ENCODE results near the gene SLC47A2.

The SLC47A2 gene

DNA sequence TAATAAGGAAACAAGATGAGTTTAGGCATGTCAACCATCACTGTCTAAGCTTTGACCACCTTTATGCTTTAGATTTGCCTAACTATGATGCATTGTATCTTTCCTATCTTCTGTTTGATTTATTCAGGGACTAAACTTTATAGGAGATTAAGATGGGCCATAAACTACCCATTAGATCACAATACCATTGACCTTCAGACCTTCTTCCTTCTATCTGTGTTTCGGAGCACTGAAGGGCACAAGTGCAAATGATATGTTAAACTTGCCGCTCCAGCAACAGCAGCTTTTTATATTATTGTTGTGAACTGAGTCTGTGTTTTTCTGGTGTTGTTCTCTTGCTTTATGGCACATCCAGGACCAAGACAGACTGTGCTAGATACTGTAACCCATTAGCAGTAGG lies 84.5 kb downstream of the SLC47A2 start:
- no peak for DNase-seq

DNA sequence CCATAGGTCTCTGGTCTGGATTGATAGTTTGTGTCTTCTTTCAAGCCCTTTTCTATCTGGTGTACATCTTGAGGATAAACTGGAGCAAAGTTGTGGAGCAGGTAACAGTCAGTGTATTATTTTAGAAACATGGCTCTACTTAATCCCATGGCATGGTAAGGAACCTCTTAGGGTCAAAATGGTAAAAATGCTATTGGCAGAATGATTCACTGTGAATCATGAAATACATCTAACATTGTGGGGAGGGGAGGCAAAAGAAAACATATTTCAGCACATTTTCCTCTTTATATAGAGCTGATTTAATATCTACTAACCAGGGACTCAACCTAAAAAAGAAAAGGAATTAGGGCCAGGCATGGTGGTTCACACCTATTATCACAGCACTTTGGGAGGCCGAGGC lies 85.7 kb downstream of the SLC47A2 start:
- DNase-seq = no peak

DNA sequence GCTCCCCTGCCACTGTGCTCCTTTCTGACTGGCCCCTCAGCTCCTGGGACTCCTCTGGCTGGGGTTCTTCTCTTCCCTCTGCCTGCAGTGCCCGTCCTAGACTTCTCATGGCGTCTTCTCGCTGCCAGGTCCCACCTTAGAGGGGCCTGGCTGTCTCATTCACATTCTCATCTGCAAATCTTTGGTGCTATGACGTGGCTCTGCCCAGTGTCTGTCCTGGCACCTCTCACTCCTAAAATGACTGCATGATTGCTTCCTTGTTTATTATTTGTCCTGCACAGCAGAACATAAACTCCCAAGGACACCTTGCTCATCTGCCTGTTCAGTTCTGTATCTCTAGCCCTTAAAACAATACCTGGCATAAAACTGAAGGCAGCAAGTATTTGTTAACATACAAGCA lies 86.3 kb downstream of the SLC47A2 start:
- no peak for DNase-seq

DNA sequence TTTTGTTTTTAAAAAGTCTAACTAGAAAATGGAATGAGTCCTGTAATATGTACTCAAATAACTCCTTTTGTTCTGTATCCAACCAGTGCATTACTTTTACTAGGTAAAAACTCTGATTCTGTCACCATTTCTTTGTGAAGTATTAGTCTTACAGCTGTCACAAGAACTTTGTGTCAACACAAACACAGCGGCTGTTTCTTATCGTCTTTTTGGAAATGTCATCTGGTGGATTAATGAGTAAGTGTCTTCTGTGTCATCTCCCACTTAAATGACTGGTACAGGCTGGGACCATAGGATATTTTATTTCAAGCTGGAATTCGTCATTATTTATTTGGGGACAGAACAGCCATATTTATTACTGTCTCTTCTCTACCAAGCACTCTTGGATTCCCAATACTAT lies 86.9 kb downstream of the SLC47A2 start:
- no peak for DNase-seq
